Mammary epithelial cell (primary cell): ENCODE results near the gene GSC2.

ENCODE experiments used
- EZH2 ChIP-seq: IDR thresholded peaks from 2 replicates; pipeline ENCODE4 v1.6.1; 2012; ENCODE audit warnings: low read length, inconsistent platforms, borderline replicate concordance
- TF ChIP-seq, protein P1 (sequence below), 2 donors: IDR thresholded peaks in 1 of 2; conservative IDR thresholded peaks in 1 of 2; 2 replicates each; pipeline ENCODE4 v1.5.1; 2011 to 2012; ENCODE audit warnings: inconsistent platforms in 2 of 2, low read length in 2 of 2, mild to moderate bottlenecking in 2 of 2, control low read depth in 1 of 2, low read depth in 1 of 2; ENCODE audit not compliant: insufficient read depth in 1 of 2; ENCODE audit errors: extremely low read depth in 1 of 2

GRCh38 chr22:19109198-19110063 is 40.7 kb downstream of the GSC2 start:
- TF ChIP-seq, protein P1, sequence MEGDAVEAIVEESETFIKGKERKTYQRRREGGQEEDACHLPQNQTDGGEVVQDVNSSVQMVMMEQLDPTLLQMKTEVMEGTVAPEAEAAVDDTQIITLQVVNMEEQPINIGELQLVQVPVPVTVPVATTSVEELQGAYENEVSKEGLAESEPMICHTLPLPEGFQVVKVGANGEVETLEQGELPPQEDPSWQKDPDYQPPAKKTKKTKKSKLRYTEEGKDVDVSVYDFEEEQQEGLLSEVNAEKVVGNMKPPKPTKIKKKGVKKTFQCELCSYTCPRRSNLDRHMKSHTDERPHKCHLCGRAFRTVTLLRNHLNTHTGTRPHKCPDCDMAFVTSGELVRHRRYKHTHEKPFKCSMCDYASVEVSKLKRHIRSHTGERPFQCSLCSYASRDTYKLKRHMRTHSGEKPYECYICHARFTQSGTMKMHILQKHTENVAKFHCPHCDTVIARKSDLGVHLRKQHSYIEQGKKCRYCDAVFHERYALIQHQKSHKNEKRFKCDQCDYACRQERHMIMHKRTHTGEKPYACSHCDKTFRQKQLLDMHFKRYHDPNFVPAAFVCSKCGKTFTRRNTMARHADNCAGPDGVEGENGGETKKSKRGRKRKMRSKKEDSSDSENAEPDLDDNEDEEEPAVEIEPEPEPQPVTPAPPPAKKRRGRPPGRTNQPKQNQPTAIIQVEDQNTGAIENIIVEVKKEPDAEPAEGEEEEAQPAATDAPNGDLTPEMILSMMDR (conservative IDR thresholded peaks at IDR 0.05 in 1 of 2, IDR thresholded peaks at IDR 0.05 in 1 of 2; ENCODE audit: extremely low read depth in 1 of 2, insufficient read depth in 1 of 2, low read depth in 1 of 2, low read length in 2 of 2), result no peak
- TF ChIP-seq EZH2, result no peak
